ENCODE results near the gene ZRSR2. TPM values are rescaled to one million over a fixed set of nuclear protein-coding genes. Genes with fewer than 3 reads are reported as not detected.
"Not testable (repeated sequence)": the region's sequence is repeated elsewhere in the genome, so short reads cannot be mapped to it uniquely, and the experiment has no call there.

ZRSR2 gene
- total RNA-seq, 2 experiments from 2014 or later = 16.5 to 17.2 TPM

DNA sequence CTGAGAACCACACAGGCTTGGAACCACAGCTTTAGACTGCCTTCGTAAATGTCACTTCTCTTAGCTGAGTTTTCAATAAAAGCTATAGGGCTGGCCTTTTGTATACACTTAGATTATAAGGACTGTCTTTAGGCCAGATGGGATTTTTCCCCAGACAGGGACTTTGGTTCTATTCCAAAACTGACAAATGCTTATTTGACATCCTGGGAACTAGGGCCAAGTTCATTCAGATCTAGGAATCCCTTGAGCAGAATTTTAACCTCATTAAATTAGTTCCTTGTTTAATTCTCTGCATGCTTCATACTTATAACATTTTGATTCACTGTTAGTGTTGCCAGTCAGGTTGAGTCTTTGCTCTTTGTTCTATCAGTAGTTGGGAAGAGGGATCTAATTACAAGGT, 23.1 kb downstream of the ZRSR2 start:
- no peak overlapping the region for H3K4me3 Mint-ChIP-seq
- no peaks in the 10 kb centered on the region for H3K9me3 Mint-ChIP-seq
- POLR2A ChIA-PET = no interaction called here
- H3K36me3 Mint-ChIP-seq (ENCODE audit: low read depth) = peaks cover 35% of the 10 kb centered on the region
- H3K27ac Mint-ChIP-seq = no peak overlapping the region
- peaks cover 43% of the 10 kb centered on the region for H3K4me1 Mint-ChIP-seq
- H3K27me3 Mint-ChIP-seq = no peaks in the 10 kb centered on the region
- DNase-seq = no peak
- CTCF ChIA-PET = interaction anchor here (1.5 kb wide), 1 partner anchor 9 kb away, joined by 3 read pairs; no protein-coding TSS in a partner anchor

DNA sequence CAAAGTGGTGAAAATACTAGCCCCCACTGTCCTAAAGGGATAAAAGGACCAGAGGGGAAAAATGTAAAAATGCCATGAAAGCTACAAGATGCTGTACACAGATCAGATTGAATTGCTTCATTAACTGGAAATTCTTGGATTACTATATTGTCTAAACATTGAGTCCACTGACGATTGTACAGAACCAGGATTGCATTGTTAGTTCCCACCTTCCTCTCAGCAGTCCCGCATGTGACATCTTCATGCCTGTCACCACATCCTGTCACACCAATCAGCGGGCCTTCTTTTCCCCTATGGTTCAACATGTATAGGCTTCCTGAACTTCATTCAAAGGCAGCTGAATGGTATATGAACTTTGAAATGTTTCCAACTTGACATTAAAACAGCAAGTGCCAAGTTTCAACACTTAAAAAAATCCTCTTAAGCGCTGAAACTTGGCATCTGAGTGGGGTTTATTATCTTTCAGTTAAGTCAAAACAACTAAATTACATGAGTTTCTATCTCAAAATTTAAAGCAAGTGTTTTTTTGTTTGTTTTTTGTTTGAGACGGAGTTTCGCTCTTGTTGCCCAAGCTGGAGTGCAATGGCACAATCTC, 24.6 kb downstream of the ZRSR2 start:
- peak; percentile 8 for DNase-seq
- CTCF ChIA-PET = interaction anchor here (1.4 to 1.5 kb wide), 2 partner anchors 10 to 19 kb away, joined by 3 to 5 read pairs; no protein-coding TSS in a partner anchor
- peak overlapping the region; percentile 25 for H3K27ac Mint-ChIP-seq

DNA sequence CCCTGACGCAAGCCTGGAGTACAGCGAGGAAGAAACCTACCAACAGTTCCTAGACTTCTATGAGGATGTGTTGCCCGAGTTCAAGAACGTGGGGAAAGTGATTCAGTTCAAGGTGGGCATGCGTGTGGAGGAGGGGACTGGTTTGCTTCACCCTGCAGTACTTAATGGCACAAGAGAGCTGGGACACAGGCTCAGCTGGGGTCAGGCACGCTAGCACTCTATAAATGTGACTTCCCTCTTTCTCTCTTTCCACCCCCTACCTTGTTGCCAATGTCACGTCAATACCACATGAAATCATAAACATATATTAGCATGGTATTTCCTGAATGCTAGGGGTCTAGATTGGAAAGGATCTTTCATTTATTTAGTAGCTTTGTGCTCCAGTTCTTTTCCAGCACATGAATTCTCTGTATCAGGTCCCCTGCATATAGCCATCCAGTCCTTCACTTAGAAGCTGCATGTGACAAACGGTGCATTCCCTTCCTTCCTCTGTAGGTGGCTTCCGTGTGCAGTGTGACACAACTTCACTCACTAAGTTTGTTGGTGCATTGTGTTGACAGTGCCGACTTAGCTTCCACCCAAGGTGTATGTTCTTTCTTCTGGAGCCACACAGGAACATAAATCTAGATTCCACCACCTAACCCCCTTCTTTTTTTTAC, 25.6 kb downstream of the ZRSR2 start:
- peak; percentile 33 for DNase-seq
- ChIA-PET POLR2A (no interaction called here), CTCF (interaction anchor here (0.6 to 1.4 kb wide), 6 partner anchors 8 to 67 kb away, joined by 3 to 6 read pairs (median 4); partner anchors contain the start of gene ZRSR2)
- Mint-ChIP-seq H3K9me3 (no peaks in the 10 kb centered on the region), H3K27ac (peak overlapping the region; percentile 86), H3K36me3 (ENCODE audit: low read depth) (peaks cover 38% of the 10 kb centered on the region), H3K4me1 (peaks cover 43% of the 10 kb centered on the region), H3K27me3 (no peaks in the 10 kb centered on the region), H3K4me3 (no peak overlapping the region)

More for the DNA sequence above, 24.6 kb downstream of the ZRSR2 start:
- H3K4me3 Mint-ChIP-seq = no peak overlapping the region
- peaks cover 32% of the 10 kb centered on the region for H3K36me3 Mint-ChIP-seq (ENCODE audit: low read depth)
- POLR2A ChIA-PET = no interaction called here
- H3K27me3 Mint-ChIP-seq = no peaks in the 10 kb centered on the region
- no peaks in the 10 kb centered on the region for H3K9me3 Mint-ChIP-seq
- H3K4me1 Mint-ChIP-seq = peaks cover 43% of the 10 kb centered on the region

DNA sequence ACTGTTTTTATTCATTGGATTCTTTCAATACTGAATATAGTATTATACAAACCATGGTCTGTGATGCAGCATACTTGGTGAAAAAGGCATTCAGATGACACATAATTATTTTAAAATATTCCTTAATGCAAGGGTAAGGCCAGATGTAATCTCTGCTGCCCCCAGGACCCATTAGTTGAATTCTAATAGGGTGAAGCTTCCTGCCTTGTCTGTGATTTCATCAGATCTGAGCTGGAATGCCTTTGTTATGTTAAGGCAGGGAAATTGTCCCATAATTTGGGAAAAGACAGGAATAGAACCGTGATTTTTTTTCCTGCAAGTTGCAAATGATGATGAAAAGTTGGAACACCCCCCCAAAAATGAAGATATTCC, 26.1 kb downstream of the ZRSR2 start:
- DNase-seq = no peak
- H3K27ac Mint-ChIP-seq = peak overlapping the region; percentile 86
- no peaks in the 10 kb centered on the region for H3K27me3 Mint-ChIP-seq
- peaks cover 43% of the 10 kb centered on the region for H3K36me3 Mint-ChIP-seq (ENCODE audit: low read depth)
- peaks cover 43% of the 10 kb centered on the region for H3K4me1 Mint-ChIP-seq
- ChIA-PET POLR2A (no interaction called here), CTCF (interaction anchor here (0.6 to 1.4 kb wide), 6 partner anchors 9 to 26 kb away, joined by 3 to 6 read pairs (median 4); partner anchors contain the start of gene ZRSR2)
- H3K4me3 Mint-ChIP-seq = no peak overlapping the region
- H3K9me3 Mint-ChIP-seq = no peaks in the 10 kb centered on the region

DNA sequence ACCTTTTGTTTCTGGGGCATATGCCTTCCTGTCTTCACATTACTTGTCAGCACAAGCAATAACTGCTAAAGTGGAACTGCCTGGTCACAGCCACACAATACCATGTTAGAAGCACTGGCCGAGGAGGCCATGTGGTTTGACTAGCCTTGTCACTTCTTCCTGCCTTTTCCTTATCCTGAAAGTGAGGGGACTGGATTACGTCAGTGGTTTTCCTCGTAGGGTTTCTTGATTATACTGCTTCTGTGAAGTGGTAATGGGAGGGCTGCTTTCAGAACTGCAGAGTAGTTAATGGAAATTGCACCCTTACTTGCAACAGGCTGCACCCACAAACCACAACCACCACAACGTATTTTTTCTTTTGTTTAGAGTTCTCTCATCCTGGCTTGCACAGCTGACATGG, 26.6 kb downstream of the ZRSR2 start:
- POLR2A ChIA-PET = no interaction called here
- H3K27me3 Mint-ChIP-seq = no peaks in the 10 kb centered on the region
- CTCF ChIA-PET = interaction anchor here (0.6 to 1.4 kb wide), 4 partner anchors 9 to 27 kb away, joined by 3 to 6 read pairs (median 4); partner anchors contain the start of gene ZRSR2
- peak overlapping the region; percentile 28 for H3K4me3 Mint-ChIP-seq
- peaks cover 43% of the 10 kb centered on the region for H3K4me1 Mint-ChIP-seq
- peak overlapping the region; percentile 86 for H3K27ac Mint-ChIP-seq
- peak; percentile 68 for DNase-seq
- peaks cover 45% of the 10 kb centered on the region for H3K36me3 Mint-ChIP-seq (ENCODE audit: low read depth)
- H3K9me3 Mint-ChIP-seq = no peaks in the 10 kb centered on the region

DNA sequence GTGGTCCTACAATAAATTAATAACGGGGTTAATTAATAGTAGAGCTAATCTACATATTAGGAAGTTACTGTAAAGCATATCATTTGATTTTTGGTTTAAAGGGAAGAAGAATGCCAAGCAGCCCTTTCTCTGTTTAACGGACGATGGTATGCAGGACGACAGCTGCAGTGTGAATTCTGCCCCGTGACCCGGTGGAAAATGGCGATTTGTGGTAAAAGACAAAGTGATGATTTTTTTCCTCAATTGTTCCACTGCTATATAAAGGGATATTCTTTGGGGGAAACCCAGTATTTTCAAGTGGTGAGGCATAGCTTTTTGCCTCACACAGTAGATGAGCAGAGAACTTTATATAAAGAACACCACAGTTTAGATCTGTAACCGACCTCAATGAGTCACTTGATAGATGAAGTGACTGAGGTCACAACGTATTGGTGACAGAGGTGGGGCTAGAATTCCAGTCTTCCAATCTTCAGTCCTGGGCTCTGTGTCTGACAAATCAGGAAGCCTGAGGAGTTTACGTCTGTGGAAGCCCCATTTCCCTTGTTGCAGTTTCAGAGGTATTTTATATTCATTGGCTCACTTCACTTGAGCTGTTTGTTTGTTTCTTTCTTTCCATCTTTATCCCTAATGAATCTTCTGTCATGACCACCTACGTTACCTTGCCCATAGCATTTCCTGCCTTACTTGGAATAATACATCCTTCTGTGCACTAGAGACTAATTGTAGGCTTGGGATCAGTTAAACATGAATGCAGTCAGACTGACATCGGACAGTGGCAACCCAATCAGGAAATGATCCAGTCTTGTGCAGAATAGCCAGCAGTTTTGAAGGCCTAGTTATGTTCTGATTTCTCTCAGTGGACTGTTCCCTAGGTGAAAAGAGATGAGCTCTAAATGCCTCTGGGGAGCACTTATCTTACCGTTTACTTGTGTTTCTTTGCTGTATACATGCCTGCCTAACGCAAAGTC, 30.1 kb downstream of the ZRSR2 start:
- CTCF ChIA-PET = no interaction called here
- peaks cover 48% of the 10 kb centered on the region for H3K36me3 Mint-ChIP-seq (ENCODE audit: low read depth)
- DNase-seq = no peak
- H3K9me3 Mint-ChIP-seq = no peaks in the 10 kb centered on the region
- no peak overlapping the region for H3K27ac Mint-ChIP-seq
- no peaks in the 10 kb centered on the region for H3K27me3 Mint-ChIP-seq
- POLR2A ChIA-PET = no interaction called here
- no peak overlapping the region for H3K4me3 Mint-ChIP-seq
- peaks cover 25% of the 10 kb centered on the region for H3K4me1 Mint-ChIP-seq

DNA sequence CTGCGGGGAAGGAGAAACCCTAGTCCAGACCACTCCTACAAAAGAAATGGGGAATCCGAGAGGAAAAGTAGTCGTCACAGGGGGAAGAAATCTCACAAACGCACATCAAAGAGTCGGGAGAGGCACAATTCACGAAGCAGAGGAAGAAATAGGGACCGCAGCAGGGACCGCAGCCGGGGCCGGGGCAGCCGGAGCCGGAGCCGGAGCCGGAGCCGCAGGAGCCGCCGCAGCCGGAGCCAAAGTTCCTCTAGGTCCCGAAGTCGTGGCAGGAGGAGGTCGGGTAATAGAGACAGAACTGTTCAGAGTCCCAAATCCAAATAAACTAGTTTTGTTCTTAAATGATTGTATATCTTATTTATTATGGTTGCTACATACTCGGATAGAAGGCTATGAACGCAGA, 32.6 kb downstream of the ZRSR2 start:
- Mint-ChIP-seq H3K36me3 (ENCODE audit: low read depth) (peaks cover 51% of the 10 kb centered on the region), H3K27ac (no peak overlapping the region)

DNA sequence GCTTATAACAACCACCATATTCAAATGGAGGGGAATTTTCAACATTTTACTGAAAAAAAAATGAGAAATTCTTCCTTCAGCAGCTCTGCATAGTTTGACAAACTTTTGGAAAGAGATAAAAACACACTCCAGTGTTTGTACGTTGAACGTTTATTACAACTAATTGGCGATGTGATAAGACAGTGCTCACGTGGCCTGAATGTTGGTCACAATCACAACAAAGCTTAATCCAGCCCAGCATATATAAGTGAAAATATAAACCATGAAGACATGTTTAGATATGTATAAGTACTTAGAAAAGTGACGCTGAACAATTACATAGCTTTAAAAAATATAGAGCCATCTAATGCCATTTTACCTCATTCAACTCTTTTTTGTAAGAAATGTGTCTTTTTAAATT, 35.7 kb downstream of the ZRSR2 start:
- no peaks in the 10 kb centered on the region for H3K4me1 Mint-ChIP-seq
- DNase-seq = no peak
- H3K4me3 Mint-ChIP-seq = no peak overlapping the region
- H3K27me3 Mint-ChIP-seq = no peaks in the 10 kb centered on the region
- peaks cover 37% of the 10 kb centered on the region for H3K36me3 Mint-ChIP-seq (ENCODE audit: low read depth)
- H3K9me3 Mint-ChIP-seq = no peaks in the 10 kb centered on the region
- no peak overlapping the region for H3K27ac Mint-ChIP-seq
- ChIA-PET CTCF (interaction anchor here (0.5 kb wide), 1 partner anchor 10 kb away, joined by 3 read pairs; no protein-coding TSS in a partner anchor), POLR2A (no interaction called here)

More for the DNA sequence above, 32.6 kb downstream of the ZRSR2 start:
- POLR2A ChIA-PET = no interaction called here
- DNase-seq = no peak
- Mint-ChIP-seq H3K4me1 (peaks cover 3% of the 10 kb centered on the region), H3K4me3 (no peak overlapping the region), H3K27me3 (no peaks in the 10 kb centered on the region), H3K9me3 (no peaks in the 10 kb centered on the region)
- CTCF ChIA-PET = no interaction called here

DNA sequence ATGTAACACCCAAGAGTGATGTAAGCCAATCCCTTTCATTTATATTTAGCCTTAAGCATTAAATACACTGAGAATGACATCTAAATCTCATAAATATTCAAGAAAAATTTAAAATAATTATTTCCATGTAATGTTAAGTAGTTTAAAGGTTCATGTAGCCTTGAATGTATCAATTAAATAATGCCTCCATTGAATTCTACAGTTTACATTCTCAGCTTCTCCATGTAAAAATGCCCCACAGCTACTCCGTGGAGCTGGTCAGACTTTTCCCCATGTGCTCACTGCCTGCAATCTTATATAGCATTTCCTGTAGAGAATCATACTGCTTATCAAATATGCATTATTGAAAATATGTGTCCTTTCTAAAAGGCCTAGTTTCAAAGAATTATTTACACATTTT, 38.9 kb downstream of the ZRSR2 start:
- peaks cover 2% of the 10 kb centered on the region for H3K4me1 Mint-ChIP-seq
- no peaks in the 10 kb centered on the region for H3K27me3 Mint-ChIP-seq
- peaks cover 22% of the 10 kb centered on the region for H3K36me3 Mint-ChIP-seq (ENCODE audit: low read depth)
- no peaks in the 10 kb centered on the region for H3K9me3 Mint-ChIP-seq
- POLR2A ChIA-PET = no interaction called here
- CTCF ChIA-PET = interaction anchor here (0.9 kb wide), 1 partner anchor 10 kb away, joined by 3 read pairs; no protein-coding TSS in a partner anchor
- no peak for DNase-seq
- no peak overlapping the region for H3K4me3 Mint-ChIP-seq
- no peak overlapping the region for H3K27ac Mint-ChIP-seq

DNA sequence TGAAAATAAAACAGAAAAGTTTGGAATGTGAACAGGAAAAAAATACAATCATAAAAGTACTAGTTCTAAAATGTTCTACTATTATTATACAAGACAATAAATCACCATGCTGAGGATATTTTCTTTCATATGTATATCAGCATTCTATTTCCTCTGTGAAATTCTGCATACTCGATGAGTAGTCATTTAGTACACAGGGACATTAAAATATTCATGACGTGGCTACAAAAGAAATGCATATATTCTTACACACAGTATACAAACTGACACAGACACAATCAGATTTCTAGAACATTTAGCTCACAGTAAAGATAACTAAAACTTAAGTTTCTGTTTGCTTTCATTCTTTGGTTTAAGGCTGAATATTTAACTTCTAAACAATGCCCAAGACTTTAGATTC, 41.1 kb downstream of the ZRSR2 start:
- H3K4me1 Mint-ChIP-seq, POLR2A ChIA-PET, H3K9me3 Mint-ChIP-seq, H3K27me3 Mint-ChIP-seq, H3K4me3 Mint-ChIP-seq, DNase-seq, H3K27ac Mint-ChIP-seq, CTCF ChIA-PET: not testable (repeated sequence)
- peaks cover 11% of the 10 kb centered on the region for H3K36me3 Mint-ChIP-seq (ENCODE audit: low read depth)

DNA sequence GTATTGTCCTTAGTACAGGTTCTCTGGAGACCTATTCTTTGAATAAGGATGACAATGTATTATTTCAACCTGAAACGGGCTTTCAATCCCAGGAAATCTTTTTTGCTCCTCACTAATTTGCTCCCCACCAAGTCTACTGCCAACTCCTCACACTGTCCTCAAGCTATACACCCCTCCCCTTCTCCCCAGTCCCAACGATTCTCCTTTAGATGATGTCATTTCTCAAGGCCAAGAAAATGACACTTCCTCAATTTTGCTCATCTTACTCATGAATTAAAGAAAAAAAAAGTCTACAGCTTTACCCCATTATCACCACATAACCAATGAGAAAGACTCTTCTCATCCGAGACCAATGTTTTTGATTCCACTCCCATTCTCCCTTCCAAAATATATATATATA, 43.8 kb downstream of the ZRSR2 start:
- H3K27me3 Mint-ChIP-seq = no peaks in the 10 kb centered on the region
- H3K36me3 Mint-ChIP-seq (ENCODE audit: low read depth) = peaks cover 3% of the 10 kb centered on the region
- ChIA-PET POLR2A (no interaction called here), CTCF (no interaction called here)
- H3K4me3 Mint-ChIP-seq = no peak overlapping the region
- no peak for DNase-seq
- no peak overlapping the region for H3K27ac Mint-ChIP-seq
- H3K4me1 Mint-ChIP-seq = peaks cover 2% of the 10 kb centered on the region
- H3K9me3 Mint-ChIP-seq = no peaks in the 10 kb centered on the region

DNA sequence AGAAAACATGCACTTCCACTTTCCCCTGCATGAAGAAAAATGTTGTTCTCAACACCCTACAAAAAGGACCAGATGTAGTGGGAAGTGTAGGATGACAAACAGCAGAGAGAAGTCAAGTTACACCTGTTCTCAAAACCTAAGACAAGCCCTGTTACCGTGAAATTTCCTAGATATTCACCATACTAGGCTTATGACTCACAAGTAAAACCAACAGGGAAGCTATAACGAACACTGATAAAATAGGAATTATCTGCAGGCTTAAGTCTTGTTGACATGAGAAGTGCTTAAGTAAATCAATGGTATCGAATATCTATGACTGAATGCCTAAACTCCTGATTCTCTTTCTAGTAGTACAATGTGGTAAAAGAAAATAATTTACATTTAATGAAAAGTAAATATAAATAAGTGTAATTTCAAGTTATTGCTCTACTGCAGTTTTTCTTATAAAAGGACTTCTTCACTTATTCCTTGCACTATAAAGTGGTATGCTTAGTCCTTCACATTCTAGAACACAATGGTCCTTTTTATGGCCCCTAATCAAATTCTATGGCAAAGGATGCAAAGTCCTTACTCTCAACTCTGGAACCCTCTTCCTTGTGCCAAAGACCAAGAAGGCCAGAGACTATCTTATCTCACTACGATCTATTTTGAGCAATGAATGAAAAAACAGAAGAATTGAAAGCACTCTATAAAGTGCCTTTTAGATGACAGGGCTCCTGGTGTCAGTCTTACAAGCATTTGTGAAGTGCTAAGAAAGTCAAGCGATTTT, 44.7 kb downstream of the ZRSR2 start:
- no peaks in the 10 kb centered on the region for H3K27me3 Mint-ChIP-seq
- no peak for DNase-seq
- ChIA-PET POLR2A (no interaction called here), CTCF (no interaction called here)
- H3K9me3 Mint-ChIP-seq = no peaks in the 10 kb centered on the region
- H3K4me1 Mint-ChIP-seq = peaks cover 2% of the 10 kb centered on the region
- H3K36me3 Mint-ChIP-seq (ENCODE audit: low read depth) = peaks cover 3% of the 10 kb centered on the region
- H3K4me3 Mint-ChIP-seq = no peak overlapping the region
- H3K27ac Mint-ChIP-seq = peak overlapping the region; percentile 60
